Progenitor cell of endocrine pancreas (in vitro differentiated cells): Measurements from ENCODE around the gene MAFG. TPM values are rescaled to one million over a fixed set of nuclear protein-coding genes. Genes with fewer than 3 reads are reported as not detected.

Experiments used
- DNase-seq: peaks from one replicate; pipeline ENCODE4 v3.0.0; 2021; ENCODE audit warnings: low spot score; ENCODE audit not compliant: unreplicated experiment
- H3K27ac Mint-ChIP-seq: 2 replicates; pipeline ENCODE4 v1.8.0; 2021; ENCODE audit warnings: mild to moderate bottlenecking, moderate library complexity, mixed read lengths
- H3K27me3 Mint-ChIP-seq: 2 replicates; pipeline ENCODE4 v1.8.0; 2021; ENCODE audit warnings: mixed read lengths
- H3K36me3 Mint-ChIP-seq: 2 replicates; pipeline ENCODE4 v1.8.0; 2022; ENCODE audit warnings: mixed read lengths; ENCODE audit not compliant: insufficient read depth
- H3K4me1 Mint-ChIP-seq: 2 replicates; pipeline ENCODE4 v1.8.0; 2021; ENCODE audit warnings: low read depth, mixed read lengths
- H3K4me3 Mint-ChIP-seq: 2 replicates; pipeline ENCODE4 v1.8.0; 2021; ENCODE audit warnings: low read depth, mild to moderate bottlenecking, moderate library complexity, mixed read lengths
- H3K9me3 Mint-ChIP-seq: 2 replicates; pipeline ENCODE4 v1.8.0; 2021; ENCODE audit warnings: low read depth, mixed read lengths
- total RNA-seq: library from RNA; stranded (reverse); gene quantifications from 2 replicates; pipeline ENCODE4 v1.2.1, GENCODE V29; 2021
- TF ChIP-seq, protein P1 (sequence below): fragments of 200-600 bp; sonication (generic); IDR thresholded peaks from one replicate; pipeline ENCODE4 v1.5.0; 2021; ENCODE audit warnings: antibody characterized with exemption, mild to moderate bottlenecking; ENCODE audit not compliant: unreplicated experiment

The MAFG gene
- total RNA-seq, 1 donor from 2014 or later: 29.5 TPM

DNA sequence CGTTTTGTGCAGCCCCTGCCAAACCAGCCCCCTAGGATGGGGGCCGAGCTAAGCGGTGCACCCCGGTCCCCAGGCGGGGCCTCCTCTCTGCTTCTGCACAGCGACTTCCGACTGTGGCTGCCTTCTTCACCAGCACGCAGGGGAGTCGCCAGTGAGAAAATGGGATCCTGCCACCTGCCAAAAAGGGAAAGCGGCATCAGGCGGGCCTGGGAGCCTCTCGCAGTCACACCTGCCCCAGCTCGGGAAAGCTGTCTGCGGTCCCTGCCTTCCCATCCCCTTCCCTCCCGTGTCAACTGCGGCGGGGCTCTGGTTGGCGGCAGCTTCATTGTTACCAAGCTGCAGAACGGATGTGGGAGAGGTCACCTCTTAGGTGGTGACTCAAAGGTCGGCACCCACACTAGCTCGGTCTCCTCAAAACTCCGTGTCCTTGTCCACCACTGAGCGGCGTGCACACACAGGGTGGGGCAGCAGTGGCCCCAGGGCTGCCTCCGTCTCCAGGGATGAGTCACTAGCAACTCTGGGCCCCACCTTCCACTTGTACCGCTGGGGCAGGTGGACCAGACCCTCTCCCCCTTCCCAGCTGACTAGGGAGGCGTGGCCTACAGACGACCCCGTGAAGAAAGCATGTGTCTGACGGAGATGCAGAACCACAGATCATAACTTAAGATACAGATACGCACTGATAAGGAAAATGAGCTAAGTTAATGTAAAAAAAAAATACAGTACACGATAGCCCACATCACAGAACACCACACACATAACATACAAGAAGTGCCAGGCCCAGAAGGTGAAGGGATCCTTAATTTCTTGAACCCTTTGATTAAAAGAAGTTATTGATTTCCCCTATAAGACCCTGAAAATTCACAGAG lies 14.9 kb downstream of the MAFG start:
- Mint-ChIP-seq H3K27me3 (no peaks in the 10 kb centered on the region), H3K27ac (no peak overlapping the region), H3K4me3 (peak overlapping the region; percentile 24), H3K4me1 (peaks cover 18% of the 10 kb centered on the region), H3K36me3 (peaks cover 11% of the 10 kb centered on the region), H3K9me3 (no peaks in the 10 kb centered on the region)
- TF ChIP-seq, protein P1, sequence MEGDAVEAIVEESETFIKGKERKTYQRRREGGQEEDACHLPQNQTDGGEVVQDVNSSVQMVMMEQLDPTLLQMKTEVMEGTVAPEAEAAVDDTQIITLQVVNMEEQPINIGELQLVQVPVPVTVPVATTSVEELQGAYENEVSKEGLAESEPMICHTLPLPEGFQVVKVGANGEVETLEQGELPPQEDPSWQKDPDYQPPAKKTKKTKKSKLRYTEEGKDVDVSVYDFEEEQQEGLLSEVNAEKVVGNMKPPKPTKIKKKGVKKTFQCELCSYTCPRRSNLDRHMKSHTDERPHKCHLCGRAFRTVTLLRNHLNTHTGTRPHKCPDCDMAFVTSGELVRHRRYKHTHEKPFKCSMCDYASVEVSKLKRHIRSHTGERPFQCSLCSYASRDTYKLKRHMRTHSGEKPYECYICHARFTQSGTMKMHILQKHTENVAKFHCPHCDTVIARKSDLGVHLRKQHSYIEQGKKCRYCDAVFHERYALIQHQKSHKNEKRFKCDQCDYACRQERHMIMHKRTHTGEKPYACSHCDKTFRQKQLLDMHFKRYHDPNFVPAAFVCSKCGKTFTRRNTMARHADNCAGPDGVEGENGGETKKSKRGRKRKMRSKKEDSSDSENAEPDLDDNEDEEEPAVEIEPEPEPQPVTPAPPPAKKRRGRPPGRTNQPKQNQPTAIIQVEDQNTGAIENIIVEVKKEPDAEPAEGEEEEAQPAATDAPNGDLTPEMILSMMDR: no peak
- no peak for DNase-seq

DNA sequence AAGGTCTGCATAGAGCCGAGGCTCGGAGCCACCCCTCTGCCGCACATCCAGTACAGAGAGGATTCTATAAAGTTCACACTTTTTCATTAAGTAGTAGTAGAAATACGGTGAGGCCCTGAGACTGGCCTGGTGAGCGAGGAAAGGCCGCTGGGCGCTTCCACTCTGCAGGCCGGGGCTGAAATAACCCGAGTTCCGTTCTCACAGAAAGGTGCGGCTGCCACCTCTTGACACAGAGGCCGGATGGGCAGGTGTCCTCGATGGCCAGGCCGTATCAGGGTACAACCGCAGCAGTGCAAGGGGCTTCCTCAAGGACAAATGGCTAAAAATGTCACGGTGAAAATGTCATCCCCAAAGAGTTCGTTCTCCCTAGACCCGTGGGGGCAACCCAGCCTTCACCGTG lies 15.6 kb downstream of the MAFG start:
- Mint-ChIP-seq H3K27me3 (no peaks in the 10 kb centered on the region), H3K27ac (peak overlapping the region; percentile 85), H3K9me3 (no peaks in the 10 kb centered on the region), H3K4me1 (peaks cover 13% of the 10 kb centered on the region), H3K4me3 (peak overlapping the region; percentile 62), H3K36me3 (peaks cover 11% of the 10 kb centered on the region)
- TF ChIP-seq, protein P1: no peak
- DNase-seq: no peak

DNA sequence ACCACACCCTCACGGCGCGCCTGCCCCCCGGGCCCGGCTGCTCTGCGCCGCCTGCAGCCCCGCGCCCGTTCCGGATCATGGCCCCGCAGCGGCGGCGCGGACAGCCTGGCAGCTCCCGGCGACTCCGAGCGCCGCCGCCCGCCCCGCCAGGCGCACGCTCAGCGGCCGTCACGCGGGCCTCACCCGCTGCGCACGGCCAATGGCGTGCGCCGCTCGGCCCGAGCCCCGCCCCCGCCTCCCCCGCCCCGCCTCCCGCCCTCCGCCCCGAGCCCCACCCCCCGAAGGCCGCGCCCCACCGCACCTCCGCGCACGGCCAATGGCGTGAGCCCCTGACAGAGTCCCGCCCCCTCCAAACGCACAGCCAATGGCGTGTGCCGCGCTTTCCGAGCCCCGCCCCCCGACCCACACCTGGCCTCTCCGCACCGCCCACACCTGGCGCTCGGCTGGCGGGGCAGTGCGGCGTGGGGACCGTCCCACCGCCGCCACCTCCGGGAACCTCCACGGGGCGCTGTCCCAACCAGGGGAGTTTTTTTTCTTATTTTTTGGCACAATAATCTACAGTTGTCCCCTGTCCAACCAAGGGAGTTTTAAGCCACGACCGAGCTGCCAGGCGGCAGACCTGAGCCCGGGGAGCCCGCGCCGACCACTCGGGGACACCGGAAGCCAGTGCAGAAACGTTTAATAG lies 16.1 kb downstream of the MAFG start, which contains the start of gene PCYT2:
PCYT2 (minus strand) TSS at position 123 of the 685 bp plus-strand sequence; CDS start at position 79, 44 bp downstream.
- TF ChIP-seq, protein P1: peak; percentile 52
- peak; percentile 91 for DNase-seq
- Mint-ChIP-seq H3K27me3 (no peaks in the 10 kb centered on the region), H3K4me1 (peaks cover 10% of the 10 kb centered on the region), H3K27ac (peak within 1 kb of the TSS; percentile 97), H3K36me3 (peaks cover 10% of the 10 kb centered on the region), H3K4me3 (peak within 1 kb of the TSS; percentile 92), H3K9me3 (no peaks in the 10 kb centered on the region)

DNA sequence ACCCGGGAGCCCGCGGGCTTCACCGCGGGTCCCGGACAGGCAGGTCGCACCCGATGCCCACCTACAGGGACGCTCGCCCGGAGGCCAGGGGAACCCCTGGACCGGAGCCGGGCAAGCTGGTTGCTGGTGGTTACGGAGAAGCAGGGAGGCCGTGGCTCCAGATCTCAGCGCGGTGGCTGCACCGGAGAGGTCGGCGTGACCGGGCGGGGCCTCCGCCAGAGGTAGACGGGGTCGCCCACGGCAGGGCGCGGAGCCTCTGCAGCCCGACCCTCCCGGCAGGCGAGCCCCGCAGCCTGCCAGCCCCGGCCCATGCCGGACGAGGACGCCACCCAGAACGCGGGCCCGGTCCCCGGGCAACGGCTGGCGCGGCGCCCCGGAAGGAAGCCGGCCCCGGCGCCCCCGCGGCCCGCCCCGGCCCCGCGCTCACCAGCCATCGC lies 16.7 kb downstream of the MAFG start:
- peak overlapping the region; percentile 92 for H3K4me3 Mint-ChIP-seq
- TF ChIP-seq, protein P1: no peak
- peaks cover 10% of the 10 kb centered on the region for H3K4me1 Mint-ChIP-seq
- no peak for DNase-seq
- H3K27ac Mint-ChIP-seq: peak overlapping the region; percentile 97
- H3K9me3 Mint-ChIP-seq: no peaks in the 10 kb centered on the region
- peaks cover 10% of the 10 kb centered on the region for H3K36me3 Mint-ChIP-seq
- no peaks in the 10 kb centered on the region for H3K27me3 Mint-ChIP-seq
